Stimulated activated CD4-positive, alpha-beta T cell treated with anti-CD3 and anti-CD28 coated beads, Interleukin-1b, Interleukin-23, amount 100 ng/mL, for 4 hours (primary cell): ENCODE measurements around the gene CLNS1A.
"Not testable (repeated sequence)": the region's sequence is repeated elsewhere in the genome, so short reads cannot be mapped to it uniquely, and the experiment has no call there.

Experiments
- DNase-seq, 2 donors: peaks; one replicate each; pipeline ENCODE4 v3.0.0-alpha.2; 2020; ENCODE audit warnings: low read depth in 2 of 2

Gene CLNS1A

DNA sequence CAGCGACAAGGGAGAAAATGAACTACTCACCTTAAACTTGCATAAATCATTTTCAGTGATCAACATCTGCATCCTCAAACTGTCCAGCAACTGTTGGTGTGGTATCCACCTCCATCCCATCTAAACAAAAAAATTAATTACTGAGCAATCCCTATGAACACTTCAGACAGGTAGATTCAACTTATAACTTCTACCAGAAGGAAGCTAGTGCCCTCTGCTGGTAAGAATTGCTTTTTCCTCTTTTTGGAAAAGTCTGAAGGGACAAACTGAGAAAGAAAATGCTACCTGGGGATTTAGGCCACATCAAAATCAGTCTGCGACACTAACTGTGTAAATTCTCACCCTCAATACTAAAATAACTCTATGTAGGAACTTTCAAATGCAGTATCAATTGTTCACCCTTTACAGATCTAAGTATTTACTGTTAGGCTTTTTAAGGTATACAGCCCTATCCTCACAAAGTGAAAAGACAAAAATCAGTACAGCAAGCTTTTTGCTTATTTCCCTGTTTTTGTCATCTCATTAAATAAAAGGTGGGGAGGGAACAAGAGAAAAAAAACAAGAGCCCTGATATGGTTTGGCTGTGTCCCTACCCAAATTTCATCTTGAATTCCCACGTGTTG lies 17.9 kb downstream of the CLNS1A start:
- peak in 1 of 2 donors; percentile 21 for DNase-seq

DNA sequence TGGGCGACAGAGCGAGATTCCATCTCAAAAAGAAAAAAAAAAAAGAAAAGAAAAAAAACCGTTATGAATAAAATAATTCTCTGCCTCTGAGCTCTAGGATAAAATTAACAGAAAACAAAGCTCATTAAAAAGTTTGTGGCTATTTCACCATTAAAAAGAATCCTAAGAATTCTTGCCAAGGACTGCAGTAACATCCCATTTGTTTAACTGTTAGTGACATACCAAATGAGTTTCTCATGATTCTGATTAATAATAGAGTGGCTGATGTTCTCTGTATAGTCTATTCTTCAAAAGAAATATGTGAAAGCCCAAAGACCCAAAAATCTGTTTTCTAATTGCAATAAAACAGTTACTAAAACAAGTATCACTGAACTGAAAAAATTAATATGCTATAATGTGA lies 19.7 kb downstream of the CLNS1A start:
- no peak for DNase-seq

DNA sequence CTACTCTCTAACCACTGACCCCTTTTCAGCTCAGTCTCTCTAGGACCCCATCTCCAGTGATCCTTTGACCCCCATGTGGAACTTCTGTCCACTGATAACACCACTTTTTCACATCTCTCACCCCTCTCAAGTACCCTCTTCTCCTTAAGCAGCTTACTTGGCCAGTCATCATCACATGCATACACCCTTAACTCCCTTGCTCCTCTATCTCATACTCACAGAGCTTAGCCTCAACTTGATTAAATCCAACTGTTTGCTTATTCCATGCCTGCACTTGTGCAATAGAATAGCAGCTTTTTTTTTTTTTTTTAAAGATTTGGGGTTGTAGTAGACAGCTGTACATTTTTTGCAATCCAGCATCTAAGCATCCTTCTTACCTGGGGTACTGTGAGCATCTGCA lies 25.7 kb downstream of the CLNS1A start:
- no peak for DNase-seq

DNA sequence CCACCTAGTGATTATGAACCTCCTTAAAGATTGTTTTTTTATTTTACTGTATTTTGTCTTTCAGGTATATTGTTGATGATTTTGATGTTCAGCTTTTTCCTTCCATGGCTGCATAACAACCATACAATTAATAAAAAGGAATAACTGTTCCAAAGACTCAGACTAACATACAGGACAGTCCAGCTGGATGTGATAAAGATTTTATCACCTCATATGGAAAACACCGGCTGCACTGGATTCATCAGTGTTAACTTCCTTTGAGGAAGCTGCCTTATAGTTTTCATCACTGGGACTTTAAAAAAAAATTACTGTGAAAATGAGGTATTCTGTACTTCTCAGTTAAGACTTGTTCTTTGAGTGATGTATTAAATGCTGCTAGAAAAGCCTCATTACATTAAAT lies 28.4 kb downstream of the CLNS1A start:
- no peak for DNase-seq

DNA sequence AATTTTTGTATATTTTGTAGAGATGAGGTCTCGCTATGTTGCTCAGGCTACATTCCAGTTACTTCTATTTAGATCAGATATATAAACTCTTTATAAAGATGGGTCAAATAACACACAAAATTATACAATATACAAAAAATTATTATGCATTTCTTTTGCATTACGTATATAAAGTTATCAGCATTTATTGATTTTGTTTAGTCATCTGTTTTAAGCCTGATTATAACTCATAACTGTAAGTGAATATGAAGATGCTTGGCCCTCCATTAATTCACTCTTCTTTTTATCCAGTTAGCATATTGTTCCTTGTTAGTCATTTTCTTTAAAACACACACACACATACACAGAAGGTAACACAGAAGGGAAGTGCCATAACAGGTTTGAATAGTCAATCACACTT lies 33.3 kb downstream of the CLNS1A start:
- no peak for DNase-seq

DNA sequence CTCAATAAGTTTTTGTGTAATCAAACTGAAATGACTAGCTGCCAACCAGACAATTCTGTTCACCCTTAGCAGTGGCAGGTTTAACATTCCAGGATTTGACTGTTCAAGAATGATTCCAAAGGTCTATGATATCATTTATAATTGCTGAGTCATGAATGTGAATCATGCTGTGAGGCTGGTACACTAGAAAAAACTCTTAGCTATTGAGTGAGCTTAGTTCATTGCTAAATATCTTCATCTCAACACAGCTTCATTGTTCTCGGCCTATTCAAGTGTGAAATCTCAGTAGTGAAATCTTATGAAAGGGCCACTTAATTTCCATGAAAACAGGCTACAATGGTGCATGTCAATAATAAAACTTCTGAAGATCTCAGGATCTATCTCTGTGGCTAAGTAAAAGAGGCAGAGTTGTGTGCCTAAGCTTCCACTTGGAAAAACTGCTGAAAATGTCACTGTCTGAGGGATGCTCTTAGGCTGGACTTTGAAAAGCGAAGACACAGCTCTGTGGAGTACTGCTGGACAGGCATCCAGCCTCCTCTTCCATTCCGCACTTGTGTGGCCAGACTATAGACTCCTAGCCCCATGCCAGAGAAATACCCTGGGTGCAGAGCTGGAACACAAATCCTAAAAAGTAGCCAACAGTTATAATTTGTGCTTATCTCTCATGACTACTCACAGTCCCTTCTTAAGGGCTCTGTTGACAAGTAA lies 35.1 kb downstream of the CLNS1A start:
- DNase-seq = no peak

DNA sequence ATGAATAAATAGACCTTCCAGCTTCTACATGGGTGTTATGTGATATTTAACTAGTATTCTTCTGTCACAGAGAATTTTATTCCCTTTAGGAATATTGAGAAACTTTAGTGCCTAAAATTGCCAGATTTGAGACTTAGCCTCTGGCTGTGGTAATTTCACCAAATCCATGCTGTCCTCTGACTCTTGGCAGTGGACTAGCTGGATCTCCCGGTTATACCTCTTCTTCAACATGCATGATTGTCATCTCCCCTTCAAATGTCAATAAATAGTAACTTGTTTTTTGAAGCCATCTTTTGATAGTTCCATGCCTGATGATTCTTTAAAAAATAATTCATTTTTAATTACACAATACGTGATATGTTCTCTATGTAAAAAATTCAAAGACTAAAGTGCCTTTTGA lies 39.4 kb downstream of the CLNS1A start:
- no peak for DNase-seq

DNA sequence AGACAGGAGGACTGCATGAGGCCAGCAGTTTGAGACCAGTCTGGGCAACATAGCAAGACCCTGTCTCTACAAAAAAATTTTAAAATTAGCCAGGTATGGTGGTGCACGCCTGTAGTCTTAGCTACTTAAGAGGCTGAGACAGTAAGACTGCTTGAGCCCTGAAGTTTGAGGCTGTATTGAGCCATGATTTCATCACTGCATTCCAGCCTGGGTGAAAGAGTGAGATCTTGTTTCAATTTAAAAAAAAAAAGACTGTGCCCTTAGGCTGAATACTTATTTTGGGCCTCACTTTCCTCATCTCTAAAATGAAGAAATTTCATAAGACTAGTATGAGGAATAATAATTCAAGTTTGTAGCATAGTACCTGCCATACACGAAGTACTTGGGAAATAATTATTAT lies 41.0 kb downstream of the CLNS1A start:
- no peak for DNase-seq

DNA sequence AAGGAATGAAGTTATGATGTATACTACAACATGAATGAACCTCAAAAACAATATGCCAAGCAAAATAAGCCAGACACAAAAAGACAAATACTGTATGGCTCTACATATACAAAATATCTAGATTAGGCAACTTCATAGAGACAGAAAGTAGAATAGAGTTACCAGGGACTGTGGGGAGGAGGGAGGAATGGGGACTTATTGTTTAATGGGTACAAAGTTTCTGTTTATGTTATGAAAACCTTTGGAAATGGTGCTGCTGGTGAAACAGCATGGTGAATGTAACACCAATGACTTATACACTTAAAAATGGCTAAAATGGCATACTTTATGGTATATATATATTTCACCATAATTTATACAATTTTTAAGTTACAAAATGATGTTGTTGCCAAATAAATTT lies 43.7 kb downstream of the CLNS1A start:
- DNase-seq = no peak

DNA sequence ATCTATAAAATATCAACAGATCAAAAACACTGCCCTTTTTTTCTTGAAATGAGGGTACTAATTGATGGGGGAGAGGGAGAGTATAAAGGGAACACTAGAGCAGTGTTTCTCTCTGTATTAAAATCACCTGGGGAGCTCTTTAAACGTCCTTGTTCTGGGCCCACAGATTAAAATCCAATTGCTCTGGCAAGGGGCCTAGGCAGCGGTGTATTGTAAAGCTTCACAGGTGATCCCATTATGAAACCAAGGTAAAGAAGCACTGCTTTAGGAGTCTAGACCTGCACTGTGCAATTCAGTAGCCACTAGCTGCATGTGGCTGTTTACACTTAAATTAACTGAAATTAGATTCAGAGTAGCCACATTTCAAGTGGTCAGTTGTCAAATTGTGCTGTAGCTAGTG lies 44.9 kb downstream of the CLNS1A start:
- DNase-seq = no peak

DNA sequence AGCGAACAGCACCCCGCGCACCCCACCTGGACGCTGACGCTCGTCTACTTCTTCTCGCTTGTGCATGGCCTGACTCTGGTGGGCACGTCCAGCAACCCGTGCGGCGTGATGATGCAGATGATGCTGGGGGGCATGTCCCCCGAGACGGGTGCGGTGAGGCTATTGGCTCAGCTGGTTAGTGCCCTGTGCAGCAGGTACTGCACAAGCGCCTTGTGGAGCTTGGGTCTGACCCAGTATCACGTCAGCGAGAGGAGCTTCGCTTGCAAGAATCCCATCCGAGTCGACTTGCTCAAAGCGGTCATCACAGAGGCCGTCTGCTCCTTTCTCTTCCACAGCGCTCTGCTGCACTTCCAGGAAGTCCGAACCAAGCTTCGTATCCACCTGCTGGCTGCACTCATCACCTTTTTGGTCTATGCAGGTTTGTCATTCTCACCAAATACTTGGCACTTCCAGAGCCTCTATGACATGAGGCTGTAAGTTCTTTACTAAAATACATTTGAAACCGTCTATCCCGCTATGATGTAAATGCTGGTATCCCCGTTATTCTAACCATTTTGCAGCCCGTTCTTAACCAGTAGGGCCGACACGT lies 47.3 kb downstream of the CLNS1A start:
- no peak for DNase-seq

DNA sequence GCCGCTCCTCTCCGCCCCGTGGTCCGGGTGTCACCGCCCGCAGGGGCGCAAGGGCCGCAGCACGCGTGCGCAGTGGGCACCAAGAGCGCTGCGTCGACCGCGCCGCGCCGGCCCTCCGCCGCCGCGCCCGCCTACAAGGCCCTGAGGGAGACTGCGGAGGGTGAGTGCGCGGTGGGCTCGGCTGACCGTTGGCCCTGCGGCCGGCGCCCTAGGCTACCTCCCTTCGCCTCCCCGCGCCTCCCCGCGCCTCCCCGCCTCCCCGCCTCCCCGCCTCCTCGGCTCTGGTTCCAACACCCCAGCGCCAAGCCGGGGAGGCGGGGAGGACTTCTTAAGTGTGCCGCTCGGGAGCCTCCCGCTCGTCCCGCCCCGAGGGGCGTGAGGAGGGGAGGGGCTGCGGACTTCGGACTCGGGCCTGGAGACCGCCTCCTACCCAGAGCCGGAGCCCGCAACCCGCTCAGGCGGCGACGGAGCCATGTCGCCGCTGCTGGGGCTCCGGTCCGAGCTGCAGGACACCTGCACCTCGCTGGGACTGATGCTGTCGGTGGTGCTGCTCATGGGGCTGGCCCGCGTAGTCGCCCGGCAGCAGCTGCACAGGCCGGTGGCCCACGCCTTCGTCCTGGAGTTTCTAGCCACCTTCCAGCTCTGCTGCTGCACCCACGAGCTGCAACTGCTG lies 47.9 kb downstream of the CLNS1A start, which contains the start of gene AQP11:
Gene AQP11, plus strand, starts transcription at position 433 of the 673 bp plus-strand sequence. Its CDS starts 40 bp downstream, at position 473.
- DNase-seq = peak in 1 of 2 donors; percentile 62

DNA sequence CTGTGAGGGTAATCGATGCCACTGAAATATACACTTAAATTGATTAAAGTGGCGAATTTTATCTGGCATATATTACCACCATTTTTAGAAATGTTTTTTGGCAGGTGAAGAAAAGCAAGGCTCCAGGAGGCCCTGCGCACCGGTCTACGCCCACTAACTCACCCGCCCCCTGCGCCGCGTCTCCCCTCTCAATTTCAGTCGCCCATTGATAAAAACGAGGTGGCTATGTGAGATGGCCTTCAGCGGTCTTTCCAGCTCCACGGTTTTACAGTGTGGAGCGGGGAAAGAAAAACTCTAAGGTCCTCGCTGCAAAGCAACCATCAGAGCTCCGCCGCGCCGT lies 48.4 kb downstream of the CLNS1A start:
- no peak for DNase-seq

DNA sequence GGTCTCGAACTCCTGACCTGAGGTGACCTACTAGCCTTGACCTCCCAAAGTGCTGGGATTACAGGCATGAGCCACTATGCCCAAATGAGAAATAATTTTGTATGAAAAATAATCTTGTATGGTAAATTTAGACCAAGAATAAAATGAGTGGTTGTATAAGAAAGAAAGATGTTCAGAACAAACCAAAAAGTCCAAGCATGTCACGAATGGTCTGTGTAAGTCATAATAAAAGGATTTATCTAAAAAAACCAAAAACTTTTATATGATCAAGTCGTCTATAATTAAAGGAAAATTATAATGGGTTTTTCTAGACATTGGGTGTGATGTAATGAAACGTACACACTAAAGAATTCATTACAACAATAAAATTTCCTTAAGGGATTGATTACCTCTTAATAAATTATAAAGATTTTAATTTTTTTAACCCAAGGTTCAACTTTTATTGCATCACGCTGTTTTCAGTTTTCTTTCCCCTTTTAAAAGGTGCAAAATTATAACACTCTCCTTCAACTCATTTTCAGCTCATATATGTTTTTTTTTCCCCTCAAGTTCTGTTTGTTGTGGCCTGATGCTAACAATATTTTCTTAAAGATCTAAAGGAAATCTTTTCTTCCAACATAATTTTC lies 56.8 kb downstream of the CLNS1A start:
- DNase-seq = no peak

DNA sequence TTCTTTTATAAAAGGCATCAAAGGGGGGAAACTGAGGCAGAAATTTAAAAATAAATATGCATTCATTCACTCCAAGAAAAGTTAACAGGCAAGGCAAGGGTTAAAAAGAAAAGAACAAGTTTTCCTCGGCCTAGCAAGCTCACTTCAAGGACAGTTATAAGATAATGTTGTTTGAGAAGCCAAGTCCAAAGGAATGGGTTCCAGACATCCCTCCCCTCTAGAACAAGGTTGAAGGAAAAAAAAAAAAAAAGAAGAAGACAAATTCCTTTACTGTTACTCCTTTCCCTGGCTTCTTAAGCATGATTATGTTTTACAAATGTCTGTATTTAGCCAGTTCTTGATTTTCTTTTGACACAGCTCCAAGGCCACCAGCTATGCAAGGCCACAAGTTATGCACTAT lies 62.2 kb downstream of the CLNS1A start:
- not testable (repeated sequence) for DNase-seq

DNA sequence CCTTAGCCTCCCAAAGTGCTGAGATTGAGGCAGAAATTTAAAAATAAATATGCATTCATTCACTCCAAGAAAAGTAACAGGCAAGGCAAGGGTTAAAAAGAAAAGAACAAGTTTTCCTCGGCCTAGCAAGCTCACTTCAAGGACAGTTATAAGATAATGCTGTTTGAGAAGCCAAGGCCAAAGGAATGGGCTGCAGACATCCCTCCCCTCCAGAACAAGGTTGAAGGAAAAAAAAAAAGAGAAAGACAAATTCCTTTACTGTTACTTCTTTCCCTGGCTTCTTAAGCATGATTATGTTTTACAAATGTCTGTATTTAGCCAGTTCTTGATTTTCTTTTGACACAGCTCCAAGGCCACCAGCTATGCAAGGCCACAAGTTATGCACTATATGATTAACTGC lies 66.7 kb downstream of the CLNS1A start:
- not testable (repeated sequence) for DNase-seq

DNA sequence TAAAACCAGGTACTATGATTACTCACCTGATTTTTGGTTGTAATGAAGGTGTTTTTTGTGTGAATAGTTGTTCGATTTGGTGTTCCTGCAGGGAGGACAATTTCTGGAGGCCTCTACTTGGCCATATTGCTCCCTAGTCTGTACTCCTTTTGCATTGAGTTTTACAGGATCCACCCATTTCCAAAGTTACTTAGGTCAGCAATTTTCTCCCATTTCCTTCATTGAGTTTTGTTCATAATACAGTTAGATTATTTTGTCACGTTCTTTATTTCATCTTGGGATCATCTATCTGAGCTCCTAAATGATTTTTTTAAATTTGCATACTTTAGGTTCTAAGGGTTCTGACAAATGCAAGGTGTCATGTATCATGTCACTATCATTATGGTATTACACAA lies 67.9 kb downstream of the CLNS1A start:
- no peak for DNase-seq

DNA sequence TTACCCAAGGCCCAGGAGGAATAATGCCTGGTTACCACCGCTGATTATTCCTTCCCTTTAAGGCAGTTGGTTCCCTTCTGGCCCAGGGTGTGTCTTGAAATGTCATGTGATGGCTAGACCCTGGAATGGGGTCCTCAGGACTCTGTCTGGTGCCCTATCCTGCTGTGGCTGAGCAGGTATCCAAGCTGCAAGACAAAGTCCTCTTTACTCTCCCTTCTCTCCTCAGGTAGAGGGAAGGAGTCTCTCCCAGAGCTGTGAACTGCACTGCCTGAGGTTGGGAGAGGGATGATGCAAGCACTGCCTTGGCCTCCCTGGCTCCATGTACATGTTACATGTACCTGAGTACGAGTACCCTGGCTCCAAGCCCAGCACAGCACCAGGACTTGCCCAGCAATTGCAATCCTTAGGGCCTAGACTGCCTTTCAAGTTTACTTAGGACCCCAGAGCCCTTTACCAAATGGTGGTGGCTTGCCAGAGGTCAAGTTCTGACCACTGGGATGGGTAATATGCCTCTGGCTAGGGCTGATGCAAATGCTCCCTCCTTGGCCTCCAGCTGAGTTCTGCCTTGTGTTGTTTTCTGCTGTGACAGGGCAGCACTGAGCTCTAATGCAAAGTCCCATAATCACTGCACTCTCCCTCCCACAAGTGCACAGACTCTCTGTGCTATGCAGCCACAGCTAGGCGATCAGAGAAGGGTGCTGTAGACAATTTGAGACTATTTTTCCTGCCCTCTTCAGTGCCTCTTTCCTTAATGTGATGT lies 68.5 kb downstream of the CLNS1A start:
- no peak for DNase-seq

DNA sequence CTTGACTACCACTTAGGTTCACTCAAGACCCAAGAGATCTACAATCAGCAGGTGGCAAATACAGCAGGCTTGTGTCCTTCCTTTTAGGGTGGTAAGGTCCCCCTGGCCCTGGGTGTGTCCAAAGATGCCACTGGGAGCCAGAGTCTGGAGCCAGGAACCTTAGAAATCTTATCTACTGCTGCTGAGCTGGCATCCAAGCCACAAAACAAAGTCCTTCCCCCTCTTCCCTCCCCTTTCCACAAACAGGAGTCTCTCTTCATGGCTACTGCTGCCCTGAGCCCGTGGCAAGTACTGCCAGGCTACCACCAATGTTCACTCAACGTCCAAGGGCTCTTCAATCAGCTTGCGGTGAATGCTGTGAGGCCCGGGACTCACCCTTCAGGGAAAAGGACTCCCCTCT lies 69.3 kb downstream of the CLNS1A start:
- no peak for DNase-seq
